LNCAP (cell line): Measurements from ENCODE around the gene TIMM10.

Experiments used
- TF ChIP-seq, protein P1 (sequence below): fragments of 450-650 bp; IDR thresholded peaks from 2 replicates; pipeline ENCODE4 v1.5.1; 2017; ENCODE audit warnings: mild to moderate bottlenecking

TIMM10 gene

DNA sequence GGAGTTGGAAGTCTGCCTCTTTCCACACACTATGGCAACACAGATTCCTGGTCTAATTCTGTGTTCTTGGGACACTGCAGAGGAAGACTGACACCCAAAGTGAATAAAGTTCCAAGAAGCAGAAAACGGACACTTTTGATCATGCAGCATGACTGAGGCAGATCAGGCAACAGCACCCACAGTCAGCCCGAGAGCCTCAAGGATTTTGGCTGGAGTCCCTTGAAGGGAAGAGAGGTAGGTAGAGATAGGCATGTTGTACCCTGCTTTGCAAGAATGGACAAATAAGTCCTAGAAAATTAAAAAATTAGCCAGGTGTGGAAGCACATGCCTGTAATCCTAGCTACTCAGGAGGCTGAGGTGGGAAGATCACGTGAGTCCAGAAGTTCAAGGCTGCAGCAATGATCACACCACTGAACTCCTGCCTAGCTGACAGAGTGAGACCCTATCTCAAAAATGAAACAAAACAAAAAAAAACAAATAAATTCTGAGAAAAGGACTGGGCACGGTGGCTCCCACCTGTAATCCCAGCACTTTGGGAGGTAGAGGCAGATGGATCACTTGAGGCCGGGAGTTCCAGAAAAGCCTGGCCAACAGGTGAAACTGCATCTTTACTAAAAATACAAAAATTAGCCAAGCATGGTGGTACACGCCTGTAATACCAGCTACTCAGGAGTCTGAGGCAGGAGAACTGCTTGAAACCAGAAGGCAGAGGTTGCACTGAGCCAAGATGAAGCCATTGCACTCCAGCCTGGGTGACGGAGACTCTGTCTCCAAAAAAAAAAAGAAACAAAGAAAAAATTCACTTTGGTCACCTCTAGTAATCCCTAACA is 22.0 kb downstream of the TIMM10 start:
- TF ChIP-seq, protein P1, sequence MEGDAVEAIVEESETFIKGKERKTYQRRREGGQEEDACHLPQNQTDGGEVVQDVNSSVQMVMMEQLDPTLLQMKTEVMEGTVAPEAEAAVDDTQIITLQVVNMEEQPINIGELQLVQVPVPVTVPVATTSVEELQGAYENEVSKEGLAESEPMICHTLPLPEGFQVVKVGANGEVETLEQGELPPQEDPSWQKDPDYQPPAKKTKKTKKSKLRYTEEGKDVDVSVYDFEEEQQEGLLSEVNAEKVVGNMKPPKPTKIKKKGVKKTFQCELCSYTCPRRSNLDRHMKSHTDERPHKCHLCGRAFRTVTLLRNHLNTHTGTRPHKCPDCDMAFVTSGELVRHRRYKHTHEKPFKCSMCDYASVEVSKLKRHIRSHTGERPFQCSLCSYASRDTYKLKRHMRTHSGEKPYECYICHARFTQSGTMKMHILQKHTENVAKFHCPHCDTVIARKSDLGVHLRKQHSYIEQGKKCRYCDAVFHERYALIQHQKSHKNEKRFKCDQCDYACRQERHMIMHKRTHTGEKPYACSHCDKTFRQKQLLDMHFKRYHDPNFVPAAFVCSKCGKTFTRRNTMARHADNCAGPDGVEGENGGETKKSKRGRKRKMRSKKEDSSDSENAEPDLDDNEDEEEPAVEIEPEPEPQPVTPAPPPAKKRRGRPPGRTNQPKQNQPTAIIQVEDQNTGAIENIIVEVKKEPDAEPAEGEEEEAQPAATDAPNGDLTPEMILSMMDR, result no peak

DNA sequence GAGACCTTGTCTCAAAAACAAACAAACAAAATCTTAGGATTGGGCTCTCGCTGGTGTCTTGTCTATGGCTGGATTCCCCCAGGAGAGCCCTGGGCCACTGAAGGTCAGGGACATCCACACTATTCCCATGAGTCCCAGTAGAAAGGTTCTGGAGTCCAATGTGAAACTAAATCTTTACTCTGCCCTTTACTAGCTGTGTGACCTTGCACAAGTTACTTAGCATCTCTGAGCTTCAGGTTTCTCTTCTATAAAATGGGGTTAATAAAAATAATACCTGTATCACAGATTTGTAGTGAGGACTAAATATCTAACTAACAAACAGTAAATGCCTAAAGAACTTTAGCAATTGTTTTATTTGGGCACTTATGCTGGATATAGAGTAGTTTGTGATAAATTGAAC is 24.0 kb downstream of the TIMM10 start:
- TF ChIP-seq, protein P1, result no peak

DNA sequence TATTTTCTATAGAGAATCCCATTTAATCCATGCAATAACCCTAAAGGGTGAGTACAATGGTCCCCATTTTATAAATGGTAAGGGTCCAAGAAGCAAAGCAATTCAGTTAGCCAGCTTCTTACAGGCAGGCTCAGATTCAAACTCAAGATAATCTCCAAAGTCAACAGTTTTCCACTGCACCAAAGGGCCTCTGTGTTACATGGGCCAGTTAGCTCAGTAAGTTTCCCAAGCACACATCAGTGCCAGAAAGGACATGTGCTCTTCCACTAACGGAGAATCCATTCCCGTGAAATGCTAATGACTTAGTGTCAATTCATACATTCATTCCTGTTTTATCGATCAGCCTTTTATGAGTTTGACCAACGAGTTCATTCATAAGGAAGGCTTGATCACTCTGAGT is 26.0 kb downstream of the TIMM10 start:
- TF ChIP-seq, protein P1, result no peak

DNA sequence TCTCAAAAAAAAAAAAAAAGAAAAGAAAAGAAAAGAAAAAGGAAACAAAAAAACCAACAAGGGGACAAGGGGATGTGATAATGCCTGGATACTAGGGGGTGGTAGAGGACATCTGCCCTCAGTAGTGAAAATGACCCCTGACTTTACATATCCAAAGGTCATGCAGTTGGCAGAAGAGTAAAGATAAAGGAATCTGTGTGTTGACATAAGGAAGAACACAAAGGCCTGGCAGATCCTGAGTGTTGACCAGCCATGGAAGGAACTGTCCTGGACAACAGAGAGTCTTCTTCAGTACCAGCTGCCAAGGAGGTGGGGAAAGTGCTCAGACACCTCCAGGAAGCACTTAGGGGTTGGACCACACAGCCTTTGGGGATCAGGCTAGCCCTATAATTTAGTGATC is 27.7 kb downstream of the TIMM10 start:
- TF ChIP-seq, protein P1, result no peak

DNA sequence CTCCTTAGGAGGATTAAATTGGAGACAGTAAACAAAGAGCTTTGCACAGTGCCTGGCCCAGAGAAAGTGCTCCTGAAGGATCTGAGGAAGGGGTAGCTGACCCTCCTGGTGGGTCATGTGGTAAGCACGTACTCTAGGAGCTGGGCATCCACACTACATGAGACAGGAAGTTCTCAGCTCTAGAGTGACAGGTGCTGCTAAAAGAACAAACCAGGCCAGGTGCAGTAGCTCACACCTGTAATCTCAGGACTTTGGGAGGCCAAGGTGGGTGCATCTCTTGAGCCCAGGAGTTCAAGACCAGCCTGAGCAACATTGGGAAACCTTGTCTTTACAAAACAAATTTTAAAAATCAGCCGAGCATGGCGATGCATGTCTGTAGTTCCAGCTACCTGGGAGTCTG is 28.2 kb downstream of the TIMM10 start:
- TF ChIP-seq, protein P1, result no peak

DNA sequence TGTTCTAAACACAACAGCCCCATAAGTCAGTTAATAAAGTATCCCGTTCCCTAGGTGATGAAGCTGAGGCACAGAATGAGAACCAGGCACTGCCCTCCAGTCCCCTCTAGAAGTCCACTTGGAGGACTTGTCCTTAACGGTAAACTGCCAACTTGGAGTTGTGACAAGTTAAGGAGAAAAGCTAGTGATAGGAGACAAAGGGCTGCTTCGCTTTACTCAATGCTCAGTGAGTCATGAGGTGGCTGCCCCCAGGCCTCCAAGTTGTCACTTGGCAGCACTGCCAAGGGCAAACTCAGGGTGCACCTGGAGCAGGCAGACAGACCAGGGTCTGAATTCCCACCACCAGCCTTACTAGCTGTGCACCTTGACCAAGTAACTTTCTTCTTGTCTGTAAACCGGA is 28.6 kb downstream of the TIMM10 start:
- TF ChIP-seq, protein P1, result no peak

DNA sequence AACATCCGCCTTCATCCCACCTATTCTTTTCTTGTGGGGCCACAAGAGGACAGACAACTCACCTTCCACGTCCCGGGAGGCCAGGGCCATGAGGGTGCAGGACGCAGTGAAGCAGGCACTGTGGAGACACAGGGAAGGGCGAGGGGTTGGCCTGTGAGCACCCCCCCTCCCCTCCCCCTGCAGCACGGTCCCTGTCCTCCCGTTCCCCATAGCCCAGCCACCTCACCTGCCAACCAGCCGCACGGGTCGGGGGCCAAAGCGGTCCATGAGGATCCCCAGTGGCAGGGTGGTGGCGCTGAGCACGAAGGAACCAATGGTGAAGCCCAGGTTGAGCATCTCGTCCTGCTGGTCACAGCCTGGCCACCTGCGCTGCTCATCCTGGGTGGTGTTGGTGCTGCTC is 29.6 kb downstream of the TIMM10 start:
- TF ChIP-seq, protein P1, result no peak
